Activated naive CD4-positive, alpha-beta T cell treated with anti-CD3 and anti-CD28 coated beads, Interleukin-2, amount 50 U/mL, for 24 hours (primary cell): Measurements from ENCODE around the gene ENPP7.

Experiments
- H3K27ac Mint-ChIP-seq: one replicate; pipeline ENCODE4 v1.8.0; 2021; ENCODE audit warnings: mild to moderate bottlenecking, mixed read lengths
- H3K27me3 Mint-ChIP-seq: one replicate; pipeline ENCODE4 v1.8.0; 2021; ENCODE audit warnings: mixed read lengths
- H3K36me3 Mint-ChIP-seq: one replicate; pipeline ENCODE4 v1.8.0; 2021; ENCODE audit warnings: mixed read lengths
- H3K4me1 Mint-ChIP-seq: one replicate; pipeline ENCODE4 v1.8.0; 2021; ENCODE audit warnings: mixed read lengths
- H3K4me3 Mint-ChIP-seq: one replicate; pipeline ENCODE4 v1.8.0; 2021; ENCODE audit warnings: mild to moderate bottlenecking, mixed read lengths
- H3K9me3 Mint-ChIP-seq: one replicate; pipeline ENCODE4 v1.8.0; 2021; ENCODE audit warnings: mixed read lengths

Gene ENPP7

DNA sequence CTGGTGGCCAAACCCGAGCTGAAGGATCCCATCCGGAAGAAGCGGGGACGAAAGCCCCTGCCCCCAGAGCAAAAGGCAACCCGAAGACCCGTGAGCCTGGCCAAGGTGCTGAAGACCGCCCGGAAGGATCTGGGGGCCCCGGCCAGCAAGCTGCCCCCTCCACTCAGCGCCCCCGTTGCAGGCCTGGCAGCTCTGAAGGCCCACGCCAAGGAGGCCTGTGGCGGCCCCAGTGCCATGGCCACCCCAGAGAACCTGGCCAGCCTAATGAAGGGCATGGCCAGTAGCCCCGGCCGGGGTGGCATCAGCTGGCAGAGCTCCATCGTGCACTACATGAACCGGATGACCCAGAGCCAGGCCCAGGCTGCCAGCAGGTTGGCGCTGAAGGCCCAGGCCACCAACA lies 53.1 kb downstream of the ENPP7 start:
- Mint-ChIP-seq H3K9me3 (no peaks in the 10 kb centered on the region), H3K27me3 (peaks cover 56% of the 10 kb centered on the region), H3K4me3 (no peak overlapping the region), H3K27ac (no peak overlapping the region), H3K4me1 (peaks cover 11% of the 10 kb centered on the region), H3K36me3 (no peaks in the 10 kb centered on the region)

- no peaks in the 10 kb centered on the region for H3K9me3 Mint-ChIP-seq
- no peak overlapping the region for H3K4me3 Mint-ChIP-seq
- H3K4me1 Mint-ChIP-seq = peaks cover 8% of the 10 kb centered on the region
- no peak overlapping the region for H3K27ac Mint-ChIP-seq
- no peaks in the 10 kb centered on the region for H3K36me3 Mint-ChIP-seq
- peaks cover 57% of the 10 kb centered on the region for H3K27me3 Mint-ChIP-seq
These were observed 53.7 kb downstream of the ENPP7 start for GRCh38 chr17:79784353-79785016.

DNA sequence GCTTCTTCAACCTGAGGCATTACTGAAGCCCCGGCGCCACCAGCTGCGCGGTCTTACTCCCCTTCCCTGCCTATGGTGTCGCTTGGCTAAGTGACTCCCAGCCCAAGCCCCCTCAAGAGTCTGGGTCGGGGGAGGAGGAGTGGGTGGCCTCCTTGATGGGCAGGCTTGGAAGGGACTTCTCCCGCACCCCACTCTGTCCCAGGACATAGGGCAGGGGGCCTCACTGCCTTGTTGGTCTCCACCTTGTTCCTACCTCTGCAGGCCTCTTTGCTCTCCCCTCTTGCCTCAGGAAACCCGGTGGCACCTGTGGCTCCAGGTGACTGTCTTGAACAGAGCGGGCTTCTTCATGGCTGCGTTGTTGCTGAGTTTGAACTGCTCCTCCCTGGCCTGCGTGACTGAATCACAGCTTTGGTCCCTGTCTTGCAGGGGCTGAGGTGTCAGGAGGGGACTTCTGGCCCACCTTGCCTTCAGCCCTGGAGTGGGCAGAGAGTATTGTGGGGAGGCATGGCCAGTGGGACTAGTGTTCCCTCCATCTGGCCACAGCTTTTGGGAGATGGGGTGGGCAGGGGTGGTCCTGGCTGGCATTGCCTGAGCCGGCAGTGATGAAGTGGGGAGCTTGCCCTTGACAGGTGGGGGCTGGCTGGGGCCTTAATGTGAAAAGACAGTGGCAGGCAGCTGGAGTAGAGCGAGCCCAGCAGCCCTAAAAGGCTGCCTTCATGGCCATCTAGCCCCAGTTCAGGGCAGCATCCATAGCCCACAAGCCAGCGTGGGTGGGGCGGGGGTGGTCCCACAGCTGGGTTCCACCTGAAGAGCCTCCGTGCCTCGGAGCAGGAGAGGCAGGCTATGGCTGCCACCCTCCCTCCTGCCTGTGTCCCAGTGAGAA lies 54.5 kb downstream of the ENPP7 start:
- H3K4me1 Mint-ChIP-seq = peaks cover 8% of the 10 kb centered on the region
- H3K36me3 Mint-ChIP-seq = no peaks in the 10 kb centered on the region
- no peak overlapping the region for H3K27ac Mint-ChIP-seq
- H3K4me3 Mint-ChIP-seq = no peak overlapping the region
- H3K27me3 Mint-ChIP-seq = peaks cover 52% of the 10 kb centered on the region
- H3K9me3 Mint-ChIP-seq = no peaks in the 10 kb centered on the region

DNA sequence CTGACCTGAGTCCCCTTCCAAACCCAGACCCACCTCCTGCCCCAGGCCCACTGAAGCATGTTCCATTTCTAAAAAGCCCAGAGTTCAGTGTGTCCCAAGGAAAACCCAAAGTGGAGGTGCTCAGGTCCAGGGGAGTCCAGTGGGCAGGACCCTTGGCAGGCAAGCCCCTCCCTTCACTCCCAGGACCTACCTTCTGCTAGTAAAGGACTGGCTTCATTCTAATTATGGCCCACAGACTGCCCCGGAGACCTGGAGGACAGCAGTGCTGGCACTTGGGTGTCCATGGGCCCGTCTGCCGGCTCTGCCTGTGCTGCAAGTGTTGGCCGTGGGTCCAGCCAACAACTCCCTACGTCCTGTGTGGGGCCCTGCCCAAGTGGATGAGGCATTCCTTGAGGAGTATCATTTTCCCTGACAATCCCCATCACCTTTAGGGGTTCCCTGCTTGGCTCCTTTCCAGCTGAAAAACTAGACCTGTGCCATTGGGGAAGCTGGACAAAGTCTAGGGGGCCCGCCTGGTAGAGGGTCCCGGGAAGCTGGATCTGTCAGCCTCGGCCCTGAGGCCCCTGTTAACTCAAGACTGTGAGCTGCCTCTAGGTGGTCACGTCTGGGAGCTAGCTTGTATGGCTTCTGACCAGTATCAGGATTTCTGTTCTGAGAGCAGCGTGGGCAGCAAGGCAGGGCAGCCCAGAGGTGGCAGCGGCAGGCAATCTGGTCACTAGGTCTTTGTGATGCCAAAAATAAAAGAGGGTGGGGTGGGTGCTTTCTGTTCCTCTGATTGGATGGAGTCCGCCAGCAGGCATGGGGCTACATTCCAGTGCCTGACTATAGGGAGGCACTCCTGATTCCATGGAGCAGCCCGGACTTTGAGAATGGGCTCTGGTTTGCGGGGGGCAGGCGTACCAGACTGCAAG lies 55.4 kb downstream of the ENPP7 start:
- Mint-ChIP-seq H3K9me3 (no peaks in the 10 kb centered on the region), H3K4me3 (no peak overlapping the region), H3K27me3 (peaks cover 46% of the 10 kb centered on the region), H3K27ac (no peak overlapping the region), H3K4me1 (peaks cover 8% of the 10 kb centered on the region), H3K36me3 (no peaks in the 10 kb centered on the region)

- no peaks in the 10 kb centered on the region for H3K36me3 Mint-ChIP-seq
- no peak overlapping the region for H3K27ac Mint-ChIP-seq
- H3K4me1 Mint-ChIP-seq = peaks cover 4% of the 10 kb centered on the region
- H3K9me3 Mint-ChIP-seq = no peaks in the 10 kb centered on the region
- peaks cover 43% of the 10 kb centered on the region for H3K27me3 Mint-ChIP-seq
- no peak overlapping the region for H3K4me3 Mint-ChIP-seq
These were observed 56.3 kb downstream of the ENPP7 start for GRCh38 chr17:79786930-79787643.

DNA sequence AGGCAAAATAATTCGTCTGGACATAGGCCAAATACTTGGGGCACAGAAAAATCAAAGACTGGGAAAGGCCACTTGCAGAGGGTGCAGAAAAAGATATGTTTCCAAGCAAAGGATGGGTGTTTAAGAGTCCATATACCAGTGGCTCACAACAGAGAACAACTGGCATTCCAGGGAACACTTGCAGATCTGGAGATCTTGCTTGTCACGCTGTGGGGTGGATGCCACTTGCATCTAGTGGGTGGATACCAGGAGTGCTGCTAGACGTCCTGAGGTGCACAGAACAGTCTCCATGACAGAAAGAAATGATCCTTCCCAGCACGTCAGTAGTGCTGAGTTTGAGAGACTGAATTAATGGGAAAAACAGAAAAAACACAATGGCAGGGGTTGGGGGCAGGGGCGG lies 57.7 kb downstream of the ENPP7 start:
- H3K27me3 Mint-ChIP-seq = peaks cover 36% of the 10 kb centered on the region
- H3K9me3 Mint-ChIP-seq = no peaks in the 10 kb centered on the region

DNA sequence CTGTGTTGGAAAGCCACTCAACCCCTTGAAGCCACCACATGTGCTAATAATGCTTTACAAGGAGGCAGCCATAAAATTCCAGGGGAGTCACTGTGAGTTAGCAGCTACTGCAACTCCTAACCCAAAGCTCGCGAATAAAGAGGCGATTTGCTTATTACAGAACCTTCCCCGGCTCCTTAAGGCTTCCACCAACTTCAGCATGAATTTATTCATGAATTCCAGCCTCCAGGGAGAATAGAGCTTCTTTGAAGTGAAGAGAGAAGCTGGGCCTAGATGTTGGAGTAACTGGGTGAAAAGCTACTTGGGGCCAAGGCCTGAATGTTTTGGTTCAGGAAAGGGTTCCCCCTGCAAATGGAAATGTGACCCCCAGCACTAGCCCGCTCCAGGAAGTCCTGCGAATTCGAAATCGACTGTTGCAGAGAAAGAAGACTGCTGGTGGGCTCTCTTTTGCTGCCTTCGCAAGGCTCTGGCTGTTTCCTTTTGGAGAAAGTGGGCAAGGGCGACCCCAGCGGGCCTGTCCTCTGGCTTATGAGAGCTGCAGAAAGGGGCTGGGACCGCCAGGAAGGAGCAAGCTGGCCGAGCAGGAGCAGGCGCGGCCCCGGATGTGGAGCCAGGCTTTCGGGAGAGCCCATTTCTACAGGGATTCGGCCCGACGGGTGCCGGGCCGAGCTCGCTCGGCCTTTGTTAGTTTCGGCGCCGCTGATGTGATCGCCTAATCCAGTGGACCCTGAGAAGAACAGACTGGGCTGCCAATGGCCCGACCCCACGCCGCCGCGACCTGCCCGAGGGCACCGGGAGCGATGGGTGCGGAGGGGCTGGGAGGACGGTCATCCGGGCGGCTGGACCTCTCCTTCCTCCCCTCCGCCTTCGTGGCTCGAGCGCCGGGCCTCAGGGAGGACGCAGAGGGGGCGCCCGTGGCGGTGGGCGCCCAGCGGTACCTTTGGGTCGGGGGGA lies 58.5 kb downstream of the ENPP7 start:
- Mint-ChIP-seq H3K9me3 (no peaks in the 10 kb centered on the region), H3K36me3 (peaks cover 2% of the 10 kb centered on the region), H3K27ac (no peak overlapping the region), H3K4me3 (no peak overlapping the region), H3K27me3 (peaks cover 37% of the 10 kb centered on the region), H3K4me1 (peaks cover 4% of the 10 kb centered on the region)

More for the DNA sequence above, 57.7 kb downstream of the ENPP7 start:
- Mint-ChIP-seq H3K36me3 (no peaks in the 10 kb centered on the region), H3K4me3 (no peak overlapping the region), H3K27ac (no peak overlapping the region), H3K4me1 (peaks cover 4% of the 10 kb centered on the region)

GRCh38 chr17:79789943-79790804 lies 59.4 kb downstream of the ENPP7 start:
- Mint-ChIP-seq H3K27ac (no peak overlapping the region), H3K36me3 (peaks cover 2% of the 10 kb centered on the region), H3K4me1 (peaks cover 4% of the 10 kb centered on the region), H3K4me3 (no peak overlapping the region), H3K9me3 (no peaks in the 10 kb centered on the region), H3K27me3 (peaks cover 36% of the 10 kb centered on the region)

GRCh38 chr17:79790805-79791734 lies 60.3 kb downstream of the ENPP7 start:
- H3K4me3 Mint-ChIP-seq = peak overlapping the region; percentile 33
- peaks cover 35% of the 10 kb centered on the region for H3K27me3 Mint-ChIP-seq
- no peak overlapping the region for H3K27ac Mint-ChIP-seq
- H3K9me3 Mint-ChIP-seq = no peaks in the 10 kb centered on the region
- H3K4me1 Mint-ChIP-seq = peaks cover 6% of the 10 kb centered on the region
- peaks cover 2% of the 10 kb centered on the region for H3K36me3 Mint-ChIP-seq

DNA sequence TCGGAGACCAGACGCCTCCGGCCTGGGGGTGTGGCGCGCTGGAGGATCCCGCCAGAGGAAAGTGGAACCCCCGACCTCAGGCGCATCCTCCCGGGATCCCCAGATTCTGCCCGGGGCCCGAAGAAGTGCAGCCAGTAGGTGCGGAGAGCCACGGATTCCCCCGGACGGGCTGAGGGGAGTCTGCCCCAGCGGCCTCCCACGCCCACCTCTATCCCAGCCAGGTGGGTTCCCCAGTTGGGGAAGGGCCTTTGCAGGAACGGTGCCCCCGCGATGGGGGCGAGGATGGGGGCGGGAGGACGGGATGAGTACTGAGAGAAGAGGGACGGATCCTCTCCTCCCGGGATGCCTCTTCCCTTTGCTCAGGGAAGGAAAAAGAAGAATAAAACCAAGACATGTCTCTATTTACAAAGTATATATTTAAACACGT lies 61.0 kb downstream of the ENPP7 start:
- H3K4me1 Mint-ChIP-seq = peaks cover 10% of the 10 kb centered on the region
- peaks cover 31% of the 10 kb centered on the region for H3K27me3 Mint-ChIP-seq
- H3K4me3 Mint-ChIP-seq = no peak overlapping the region
- no peak overlapping the region for H3K27ac Mint-ChIP-seq
- no peaks in the 10 kb centered on the region for H3K9me3 Mint-ChIP-seq
- peaks cover 2% of the 10 kb centered on the region for H3K36me3 Mint-ChIP-seq
